ENCODE results near the gene FLOT2.
"Not testable (repeated sequence)": the region's sequence is repeated elsewhere in the genome, so short reads cannot be mapped to it uniquely, and the experiment has no call there.

FLOT2 gene

DNA sequence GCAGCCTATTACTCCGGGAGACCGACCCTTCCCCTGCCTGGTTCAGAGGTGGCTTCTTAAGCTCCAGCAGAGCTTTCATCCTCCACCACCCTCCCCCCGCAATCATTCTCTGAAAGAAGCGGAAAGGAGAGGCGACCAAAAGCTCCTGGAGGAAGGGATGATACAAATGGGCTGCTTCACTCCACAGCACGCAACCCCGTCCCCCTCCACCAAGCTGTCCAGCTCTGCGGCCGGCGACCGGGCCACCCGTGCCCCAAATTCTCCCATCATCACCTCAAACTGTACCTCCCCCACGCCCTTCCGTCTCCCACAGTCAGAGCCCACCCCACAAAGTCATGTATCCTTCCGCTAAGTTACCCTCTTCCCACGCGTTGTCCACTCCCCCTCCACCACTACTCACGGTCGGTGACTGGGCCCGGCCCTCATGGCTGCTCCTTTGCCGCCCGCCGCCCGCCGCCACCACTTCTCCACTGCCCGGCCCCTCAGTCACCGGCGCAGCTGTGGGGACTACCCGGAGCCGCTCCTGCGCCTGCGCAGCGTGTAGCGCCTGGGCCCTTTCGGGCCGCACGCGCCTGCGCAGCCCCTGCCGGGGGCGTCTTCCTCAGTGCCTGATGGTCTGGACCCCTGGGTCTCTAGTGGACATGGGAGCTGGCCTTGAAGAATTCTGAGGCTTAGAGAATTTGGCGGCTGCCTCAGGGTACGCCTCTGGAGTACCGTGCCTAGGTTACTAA is 55.1 kb downstream of the FLOT2 start, which contains the start of gene FAM222B:
Gene FAM222B (minus strand): TSS at position 509 of the 731 bp plus-strand sequence. CDS start 76,123 bp downstream, outside the sequence.
- peak; percentile 84 to 85 for DNase-seq

DNA sequence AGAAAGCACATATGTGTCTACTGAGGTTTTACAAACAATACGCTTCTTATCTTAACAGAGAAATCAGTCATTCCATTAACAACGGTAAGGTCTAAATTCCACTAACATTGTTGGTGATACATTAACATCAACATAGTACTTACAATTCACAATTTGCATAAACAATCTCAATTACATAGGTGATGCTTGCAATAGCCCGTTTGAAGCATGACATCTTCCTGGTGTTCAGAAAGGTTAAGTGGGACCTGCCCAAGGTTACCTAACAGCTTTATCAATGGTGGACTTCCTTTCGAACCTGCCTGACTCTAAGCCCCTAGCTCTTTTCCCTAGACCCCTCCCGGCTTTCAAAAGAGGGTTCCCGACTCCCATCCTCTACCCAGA is 55.6 kb downstream of the FLOT2 start:
- DNase-seq, result no peak

DNA sequence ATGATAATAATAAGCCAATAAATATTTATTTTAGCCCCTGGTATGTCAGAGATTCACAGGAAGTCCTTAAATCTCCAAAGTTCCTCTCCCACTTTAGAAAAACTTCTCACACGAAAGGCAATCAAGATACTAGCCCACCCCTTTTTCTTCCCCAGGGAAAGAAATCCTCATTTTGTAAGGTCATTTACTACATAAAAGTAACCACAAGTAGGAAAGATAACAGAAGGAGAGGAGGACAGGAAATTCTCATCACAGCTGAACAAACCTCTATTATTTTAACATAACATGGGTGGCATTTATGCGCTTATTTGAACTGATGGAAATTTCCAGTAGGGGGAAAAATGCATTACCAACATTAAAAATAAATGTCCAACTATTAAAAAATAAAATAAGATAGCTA is 58.3 kb downstream of the FLOT2 start:
- DNase-seq, result no peak

DNA sequence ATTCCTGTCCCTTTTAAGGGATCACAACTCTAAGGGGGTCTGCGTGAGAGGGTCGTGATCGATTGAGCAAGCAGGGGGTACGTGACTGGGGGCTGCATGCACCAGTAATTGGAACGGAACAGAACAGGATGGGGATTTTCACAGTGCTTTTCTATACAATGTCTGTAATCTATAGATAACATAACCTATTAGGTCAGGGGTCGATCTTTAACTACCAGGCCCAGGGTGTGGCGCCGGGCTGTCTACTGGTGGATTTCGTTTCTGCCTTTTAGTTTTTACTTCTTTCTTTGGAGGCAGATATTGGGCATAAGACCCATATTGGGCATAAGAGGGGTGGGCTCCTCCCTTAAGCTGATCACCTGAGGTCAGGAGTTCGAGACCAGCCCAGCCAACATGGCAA is 61.0 kb downstream of the FLOT2 start:
- DNase-seq, result not testable (repeated sequence)

DNA sequence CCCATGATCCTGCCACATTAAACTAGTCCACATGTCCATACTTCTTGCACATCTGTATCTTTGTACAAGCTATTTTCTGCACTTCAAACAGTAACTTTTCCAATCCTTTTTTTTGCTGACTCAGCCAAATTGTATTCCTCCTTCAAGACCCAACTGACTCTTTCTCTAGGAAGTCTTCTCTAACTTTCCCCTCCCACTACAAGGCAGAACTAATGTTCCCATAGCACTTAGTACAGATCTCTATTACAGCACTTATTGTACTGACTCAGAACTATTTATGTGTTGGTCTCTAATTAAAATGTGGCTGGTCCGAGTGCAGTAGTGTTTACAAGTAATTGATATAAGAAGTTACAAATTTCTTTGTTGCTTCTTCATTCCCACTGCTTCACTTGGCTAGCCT is 63.1 kb downstream of the FLOT2 start:
- no peak for DNase-seq

Data from stimulated activated CD4-positive, alpha-beta T cell treated with anti-CD3 and anti-CD28 coated beads, Interleukin-4, amount 100 ng/mL, for 4 hours (primary cell).